A549 treated with GW870086 at 1 μM for 4 hours (cell line): ENCODE results near the gene MAP1LC3C. TPM values are rescaled to one million over a fixed set of nuclear protein-coding genes. Genes with fewer than 3 reads are reported as not detected.

Experiments used
- total RNA-seq: library from RNA; stranded (reverse); fragments of 200-300 nt; extraction: Qiagen RNA extraction; gene quantifications from 5 replicates; pipeline ENCODE4 v1.2.3, GENCODE V29; 2022; ENCODE audit warnings: low read depth

The MAP1LC3C gene
- 0.17 to 0.39 TPM (median 0.24 TPM) in 4 of 5 replicates, not detected in the other for total RNA-seq

GRCh38 chr1:241999026-241999425 lies at the start of gene MAP1LC3C:
TSS of gene MAP1LC3C (minus strand) at chr1:241999098. CDS start at chr1:241999008, 90 bp downstream.

GRCh38 chr1:241957692-241958494 lies 41.0 kb downstream of the MAP1LC3C start, which contains the start of gene BECN2:
TSS of gene BECN2 (plus strand) at chr1:241957767. CDS start at chr1:241957767, 0 bp downstream.

Other genes starting within 250 kb of the MAP1LC3C start
- 18.5 to 26.1 TPM (median 24.6 TPM) in 5 replicates for gene EXO1, start 150.9 kb downstream of the MAP1LC3C start, total RNA-seq
- gene BECN2, start 41.3 kb downstream of the MAP1LC3C start, total RNA-seq, result not detected in 5 replicates